ENCODE data around the gene EREG.

GRCh38 chr4:74338792-74339333 lies 26.1 kb upstream of the EREG start:
- no peak for TF ChIP-seq CTCF (IDR thresholded peaks at IDR 0.05)
- no peak for TF ChIP-seq POLR2AphosphoS5 (IDR thresholded peaks at IDR 0.05)
